ENCODE results near the gene ZNF789.

ZNF789 gene

DNA sequence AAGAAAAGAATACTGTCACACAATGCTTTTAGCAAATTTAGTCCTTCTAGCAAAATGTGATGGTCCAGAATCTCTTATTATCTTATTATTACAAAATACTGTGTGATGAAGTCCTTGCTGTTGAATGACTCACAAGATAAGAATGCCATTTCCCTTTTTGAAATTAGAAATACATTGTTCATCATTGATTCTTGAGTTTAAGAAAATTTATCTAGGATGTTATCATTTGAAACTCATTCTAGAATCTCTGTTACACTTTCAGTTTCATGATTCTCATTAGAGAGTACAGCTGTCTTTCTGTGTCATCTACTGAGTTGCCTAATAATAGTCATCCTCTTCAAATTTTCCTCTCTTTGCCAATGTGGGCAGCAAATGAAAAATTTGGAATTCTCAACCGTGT, 41.4 kb downstream of the ZNF789 start:
- no peak for DNase-seq

DNA sequence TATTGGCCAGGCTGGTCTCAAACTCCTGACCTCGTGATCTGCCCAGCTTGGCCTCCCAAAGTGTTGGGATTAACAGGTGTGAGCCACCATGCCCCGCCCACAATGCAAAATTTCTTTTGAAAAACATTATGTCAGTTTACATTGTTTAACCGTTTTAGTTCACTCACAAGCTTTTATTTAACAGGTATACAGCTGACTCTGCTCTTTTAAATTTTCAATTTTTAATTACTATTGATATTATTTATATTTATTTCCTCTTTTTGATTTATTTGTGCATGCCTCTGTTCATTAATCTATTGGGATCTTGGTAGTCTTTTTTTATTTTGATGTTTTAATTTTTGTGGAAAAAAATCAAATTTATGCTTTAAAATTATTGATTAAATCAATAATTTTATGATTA, 48.7 kb downstream of the ZNF789 start:
- DNase-seq = no peak

DNA sequence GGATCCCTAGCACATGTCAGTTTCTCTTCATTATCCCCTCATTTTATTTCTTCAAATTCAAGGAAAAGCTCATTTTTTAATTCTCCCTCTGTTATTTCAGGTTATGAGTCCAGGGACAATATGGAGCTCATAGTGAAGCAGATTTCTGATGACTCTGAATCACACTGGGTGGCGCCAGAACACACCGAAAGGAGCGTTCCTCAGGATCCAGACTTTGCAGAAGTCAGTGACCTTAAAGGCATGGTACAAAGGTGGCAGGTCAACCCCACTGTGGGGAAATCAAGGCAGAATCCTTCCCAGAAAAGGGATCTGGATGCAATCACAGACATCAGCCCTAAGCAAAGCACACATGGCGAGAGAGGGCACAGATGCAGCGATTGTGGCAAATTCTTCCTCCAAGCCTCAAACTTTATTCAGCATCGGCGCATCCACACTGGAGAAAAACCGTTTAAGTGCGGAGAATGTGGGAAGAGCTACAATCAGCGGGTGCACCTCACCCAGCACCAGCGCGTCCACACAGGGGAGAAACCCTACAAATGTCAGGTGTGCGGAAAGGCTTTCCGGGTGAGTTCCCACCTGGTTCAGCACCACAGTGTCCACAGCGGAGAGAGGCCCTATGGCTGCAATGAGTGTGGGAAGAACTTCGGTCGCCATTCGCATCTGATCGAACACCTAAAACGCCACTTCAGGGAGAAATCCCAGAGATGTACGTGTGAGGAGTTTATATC, 53.2 kb downstream of the ZNF789 start:
- no peak for DNase-seq

DNA sequence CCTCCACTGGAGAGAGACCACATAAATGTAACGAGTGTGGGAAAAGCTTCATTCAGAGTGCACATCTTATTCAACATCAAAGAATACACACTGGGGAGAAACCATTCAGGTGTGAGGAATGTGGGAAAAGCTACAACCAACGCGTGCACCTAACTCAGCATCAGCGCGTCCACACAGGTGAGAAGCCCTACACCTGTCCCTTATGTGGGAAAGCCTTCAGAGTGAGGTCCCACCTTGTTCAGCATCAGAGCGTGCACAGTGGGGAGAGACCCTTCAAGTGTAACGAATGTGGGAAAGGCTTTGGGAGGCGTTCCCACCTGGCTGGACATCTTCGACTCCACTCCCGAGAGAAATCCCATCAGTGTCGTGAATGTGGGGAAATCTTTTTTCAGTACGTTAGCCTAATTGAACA, 58.7 kb downstream of the ZNF789 start:
- DNase-seq = no peak

DNA sequence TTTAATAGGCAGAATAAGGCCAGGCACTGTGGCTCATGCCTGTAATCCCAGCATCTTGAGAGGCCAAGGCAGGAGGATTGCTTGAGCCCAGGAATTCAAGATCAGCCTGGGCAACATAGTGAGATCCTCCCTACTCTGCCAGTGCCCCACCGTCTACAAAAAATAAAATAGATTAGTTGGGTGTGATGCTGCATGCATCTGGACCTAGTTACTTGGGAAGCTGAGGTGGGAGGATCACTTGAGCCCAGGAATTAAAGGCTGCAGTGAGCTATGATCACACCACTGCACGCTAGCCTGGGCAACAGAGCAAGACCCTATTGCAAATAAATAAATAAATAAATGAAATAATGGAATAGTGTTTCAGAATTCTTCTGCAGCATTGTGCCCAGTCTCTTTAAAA, 63.0 kb downstream of the ZNF789 start:
- DNase-seq = no peak

All from NCI-H1694 treated with DMSO at 0.1 percent for 48 hours (cell line).